GM12878 (cell line): ENCODE data around the gene RUVBL2. TPM values are rescaled to one million over a fixed set of nuclear protein-coding genes. Genes with fewer than 3 reads are reported as not detected.

Source experiments
- ATAC-seq: fragments of 200-7000 bp; cut with Tn5 transposase; 3 replicates; pipeline ENCODE4 v1.9.1; 2020; ENCODE audit warnings: mild to moderate bottlenecking, moderate library complexity
- BruUV-seq: library from RNA; stranded (reverse); fragments of 400-500 nt; replicated peaks from 2 replicates; lab custom pipeline; 2021; lab: Mats Ljungman, UMichigan
- CTCF ChIA-PET: fragments of 300-600 bp; sonication (Branson Sonifier 250); formaldehyde crosslinking; extraction: SDS; loops from one replicate; lab custom pipeline; 2021; ENCODE audit warnings: inconsistent platforms; lab: Yijun Ruan, JAX
- POLR2A ChIA-PET: fragments of 350-600 bp; formaldehyde crosslinking; extraction: SDS; loops from one replicate; lab custom pipeline; 2021; ENCODE audit warnings: inconsistent platforms; lab: Charles Lee
- RAD21 ChIA-PET: fragments of 300-600 bp; sonication (Branson Sonifier 250); formaldehyde crosslinking; loops from one replicate; lab custom pipeline; 2023; ENCODE audit warnings: antibody characterized with exemption; ENCODE audit not compliant: unreplicated experiment; lab: Charles Lee
- SMC1A ChIA-PET: fragments of 300-600 bp; sonication (Branson Sonifier 250); formaldehyde crosslinking; loops from one replicate; lab custom pipeline; 2023; ENCODE audit not compliant: unreplicated experiment, uncharacterized antibody; lab: Charles Lee
- DNase-seq: peaks from one replicate; pipeline ENCODE4 v3.0.0-alpha.2; 2011; ENCODE audit warnings: low read depth, low spot score
- FAIRE-seq: peaks from 3 replicates; lab custom pipeline; 2011; peaks lifted over from hg19 to GRCh38; lab: Jason Lieb, UNC
- H2AFZ ChIP-seq: 2 replicates; pipeline ENCODE4 v1.6.0; 2011; ENCODE audit warnings: low read depth, low read length, control low read depth; ENCODE audit not compliant: control insufficient read depth
- H3K27ac ChIP-seq: 2 replicates; pipeline ENCODE4 v1.5.1; 2011; ENCODE audit warnings: control low read depth; ENCODE audit not compliant: control insufficient read depth, insufficient read depth
- H3K27me3 ChIP-seq, 2 experiments: replicated peaks in 1 of 2; 2 replicates each; pipeline versions ENCODE4 v1.6.0 to v1.6.1; 2011; ENCODE audit warnings: low read length in 1 of 2; ENCODE audit not compliant: control insufficient read depth in 2 of 2, insufficient read depth in 2 of 2
- H3K36me3 ChIP-seq, 2 experiments: 2 replicates each; pipeline ENCODE4 v1.5.1; 2011; ENCODE audit warnings: low read length in 1 of 2; ENCODE audit not compliant: control insufficient read depth in 2 of 2, insufficient read depth in 2 of 2
- H3K4me1 ChIP-seq: 2 replicates; pipeline ENCODE4 v1.6.1; 2011; ENCODE audit warnings: mild to moderate bottlenecking, low read length, moderate library complexity, mixed read lengths; ENCODE audit not compliant: control insufficient read depth, insufficient read depth
- H3K4me2 ChIP-seq: 2 replicates; pipeline ENCODE4 v1.6.0; 2011; ENCODE audit warnings: control low read depth; ENCODE audit not compliant: control insufficient read depth, insufficient read depth
- H3K4me3 ChIP-seq: fragments of 200-600 bp; sonication (generic); 2 replicates; pipeline ENCODE4 v1.5.1; 2016
- H3K79me2 ChIP-seq: 2 replicates; pipeline ENCODE4 v1.6.0; 2011; ENCODE audit warnings: low read length; ENCODE audit not compliant: control insufficient read depth, insufficient read depth
- H3K9ac ChIP-seq: 2 replicates; pipeline ENCODE4 v1.8.0; 2011; ENCODE audit warnings: low read length, control low read depth, mixed read lengths; ENCODE audit not compliant: control insufficient read depth, insufficient read depth
- H3K9me3 ChIP-seq: replicated peaks from 3 replicates; pipeline ENCODE4 v1.5.1; 2011; ENCODE audit warnings: mild to moderate bottlenecking, low read length; ENCODE audit not compliant: control insufficient read depth, insufficient read depth
- H4K20me1 ChIP-seq: 2 replicates; pipeline ENCODE4 v1.6.0; 2011; ENCODE audit not compliant: control insufficient read depth, insufficient read depth
- ATF2 ChIP-seq: IDR thresholded peaks from 2 replicates; pipeline ENCODE4 v1.6.1; 2012; ENCODE audit warnings: low read length, inconsistent platforms
- BMI1 ChIP-seq: fragments of 450-650 bp; IDR thresholded peaks from 2 replicates; pipeline ENCODE4 v1.6.1; 2016; ENCODE audit warnings: mild to moderate bottlenecking, moderate library complexity, borderline replicate concordance
- CBFB ChIP-seq: IDR thresholded peaks from 2 replicates; pipeline ENCODE4 v1.6.1; 2016; ENCODE audit warnings: antibody characterized with exemption, low read depth
- CHD4 ChIP-seq: fragments of 200-600 bp; sonication (generic); IDR thresholded peaks from 2 replicates; pipeline ENCODE4 v1.6.1; 2016; ENCODE audit warnings: mild to moderate bottlenecking
- EZH2 ChIP-seq: IDR thresholded peaks from 2 replicates; pipeline ENCODE4 v1.6.1; 2012; ENCODE audit warnings: low read depth, mild to moderate bottlenecking, control low read depth, inconsistent platforms, low read length, borderline replicate concordance; ENCODE audit not compliant: control insufficient read depth
- IRF4 ChIP-seq: IDR thresholded peaks from 2 replicates; pipeline ENCODE4 v1.6.1; 2011; ENCODE audit warnings: low read depth, low read length
- RUNX3 ChIP-seq: IDR thresholded peaks from 2 replicates; pipeline ENCODE4 v1.6.1; 2012; ENCODE audit warnings: low read length, inconsistent platforms
- SMAD5 ChIP-seq: IDR thresholded peaks from 2 replicates; pipeline ENCODE4 v1.6.1; 2016; ENCODE audit warnings: antibody characterized with exemption, low read depth
- TARDBP ChIP-seq: IDR thresholded peaks from 2 replicates; pipeline ENCODE4 v1.6.1; 2016; ENCODE audit warnings: borderline replicate concordance
- TBL1XR1 ChIP-seq: IDR thresholded peaks from 2 replicates; pipeline ENCODE4 v1.6.1; 2012; ENCODE audit warnings: low read depth, low read length, improper control_type of control experiment
- ZNF24 ChIP-seq: fragments of 450-650 bp; IDR thresholded peaks from 2 replicates; pipeline ENCODE4 v1.6.1; 2017; ENCODE audit warnings: antibody characterized with exemption, mild to moderate bottlenecking
- WGBS: methylation state at CpG from one replicate; pipeline ENCODE4 v1.1.6; 2016; ENCODE audit warnings: low lambda C conversion rate; ENCODE audit not compliant: insufficient replicate concordance, insufficient coverage; ENCODE audit errors: missing lambda C conversion rate; 5-methylcytosine and 5-hydroxymethylcytosine counted together
- in situ Hi-C: fragments of 300-500 bp; cut with MboI; formaldehyde crosslinking; loops from 9 replicates; pipeline ENCODE4 v1.14.3; 2018; ENCODE audit warnings: mixed read lengths
- intact Hi-C: fragments of 100-400 bp; cut with micrococcal nuclease; formaldehyde crosslinking; loops from one replicate; pipeline ENCODE4 v1.14.2; 2022; ENCODE audit not compliant: unreplicated experiment
- polyA plus RNA-seq, 11 experiments: library from polyadenylated mRNA; depleted of rRNA in 4 of 11; unstranded in 6 of 11; stranded (reverse) in 5 of 11; fragments of >200 nt; fragmentation: Nextera tagmentation in 4 of 11; fragmentation: Illumina TruSeq in 1 of 11; extraction: Ambion mirVana in 4 of 11; extraction: Trizol in 1 of 11; gene quantifications; 1 replicate in 1 of 11; 2 replicates in 10 of 11; pipeline versions ENCODE4 v1.2.1 to v1.2.3, GENCODE V29; 2011 to 2016; ENCODE audit warnings: inconsistent platforms in 2 of 11, missing spikeins in 2 of 11, low read depth in 1 of 11
- total RNA-seq, 4 experiments: library from RNA; depleted of rRNA in 3 of 4; stranded (reverse); fragments of >200 nt in 3 of 4; fragmentation: Illumina TruSeq in 1 of 4; extraction: Trizol in 1 of 4; gene quantifications; 2 replicates each; pipeline versions ENCODE4 v1.2.1 to v1.2.3, GENCODE V29; 2013 to 2021

Gene RUVBL2
- total and polyA plus RNA-seq, 10 of the 15 experiments (the other 5 are each of a cell fraction or from before 2014, with no cell fraction given), result 33.8 to 224 (median 125) TPM

GRCh38 chr19:48954595-48955307 is 38.9 kb upstream of the RUVBL2 start, which contains the start of gene BAX (continued):
- TF ChIP-seq ZNF24 (0 out of 2 replicates have a peak, but pooled peaks have one; percentile 22), RUNX3 (peak; percentile 24), TBL1XR1 (peak; percentile 66; the same call in 1 of the 2 replicates), TARDBP (peak; percentile 75; the same call in 1 of the 2 replicates), ATF2 (no peak), EZH2 (no peak)

GRCh38 chr19:48955308-48955958 is 38.3 kb upstream of the RUVBL2 start:
- in situ Hi-C loops, result no loop called here

More at GRCh38 chr19:48955308-48955958, 38.3 kb upstream of the RUVBL2 start:
- H3K27me3 ChIP-seq, result no peaks in the 10 kb centered on the region
- H3K4me2 ChIP-seq, result peak overlapping the region; percentile 99
- FAIRE-seq (no peak), ATAC-seq (no peak), DNase-seq (no peak)
- no TSS peak for BruUV-seq
- H3K9me3 ChIP-seq, result no peaks in the 10 kb centered on the region
- ChIA-PET POLR2A (interaction anchor here (0.5 to 2.7 kb wide), 6 partner anchors 8 to 81 kb away, joined by 3 to 13 read pairs (median 8); partner anchors contain the start of genes DHDH, FTL and NUCB1), SMC1A (interaction anchor here (1.1 to 1.9 kb wide), 5 partner anchors 23 to 167 kb away, joined by 3 to 6 read pairs (median 3); partner anchors contain the start of gene NUCB1), CTCF (interaction anchor here (1.6 to 2.1 kb wide), 3 partner anchors 11 to 167 kb away, joined by 4 to 10 read pairs (median 7); no protein-coding TSS in a partner anchor), RAD21 (interaction anchor here (0.9 to 2.4 kb wide), 2 partner anchors 9 to 56 kb away, joined by 3 to 8 read pairs; partner anchors contain the start of gene NUCB1)
- H2AFZ ChIP-seq, result peak overlapping the region; percentile 75; the same call in 1 of the 2 replicates
- peak overlapping the region; percentile 100 for H3K9ac ChIP-seq
- H3K36me3 ChIP-seq, result no peaks in the 10 kb centered on the region; a peak in 1 of 4 replicates
- H3K79me2 ChIP-seq, result peaks cover 23% of the 10 kb centered on the region
- intact Hi-C loops, result no loop called here
- H4K20me1 ChIP-seq, result no peaks in the 10 kb centered on the region
- no peak for TF ChIP-seq IRF4
- no peak for TF ChIP-seq SMAD5
- TF ChIP-seq CBFB, result 0 out of 2 replicates have a peak, but pooled peaks have one; percentile 14
- no peak for TF ChIP-seq CHD4
- no peak for TF ChIP-seq TARDBP
- TF ChIP-seq BMI1, result no peak
- WGBS, result 38% methylated on average over 16 of the region's 16 CpGs
- peak overlapping the region; percentile 98 for H3K4me3 ChIP-seq
- peak overlapping the region; percentile 99 for H3K27ac ChIP-seq
- H3K4me1 ChIP-seq, result peaks cover 5% of the 10 kb centered on the region; the same call in 1 of the 2 replicates
